ENCODE results near the gene ZNF362. TPM values are rescaled to one million over a fixed set of nuclear protein-coding genes. Genes with fewer than 3 reads are reported as not detected.

ZNF362 gene
- total RNA-seq, 2 donors from 2014 or later: 7.9 to 17.9 TPM

- Histone ChIP-seq H3K4me1 (no peaks in the 10 kb centered on the region), H3K27ac (no peak overlapping the region), H3K36me3 (replicated peaks in 1 of 2; ENCODE audit: insufficient read depth in 1 of 2, low read depth in 2 of 2) (no peaks in the 10 kb centered on the region), H3K4me3 (no peak overlapping the region), H3K27me3 (no peaks in the 10 kb centered on the region), H3K9me3 (no peaks in the 10 kb centered on the region)
- DNase-seq (no peak), ATAC-seq (no peak)
- TF ChIP-seq CTCF (IDR thresholded peaks at IDR 0.05): no peak
- no peak for TF ChIP-seq POLR2A (IDR thresholded peaks at IDR 0.05)
- WGBS, 2 donors: 66% methylated on average over 2 of the region's 2 CpGs
- intact Hi-C loops (cut with DNase I): no loop called here
These were observed 34.9 kb upstream of the ZNF362 start for GRCh38 chr1:33221385-33221758.

- DNase-seq: no peak
- no peak for ATAC-seq
- Histone ChIP-seq H3K27ac (no peak overlapping the region), H3K4me3 (no peak overlapping the region), H3K4me1 (no peaks in the 10 kb centered on the region), H3K36me3 (replicated peaks in 1 of 2; ENCODE audit: insufficient read depth in 1 of 2, low read depth in 2 of 2) (no peaks in the 10 kb centered on the region), H3K27me3 (no peaks in the 10 kb centered on the region), H3K9me3 (no peaks in the 10 kb centered on the region)
- 76 to 84% methylated on average over 1 of the region's 1 CpG for WGBS, 2 donors
- TF ChIP-seq POLR2A (IDR thresholded peaks at IDR 0.05) (no peak), CTCF (IDR thresholded peaks at IDR 0.05) (no peak)
- intact Hi-C loops (cut with DNase I): no loop called here
These were observed 33.9 kb upstream of the ZNF362 start for GRCh38 chr1:33222381-33222780.

GRCh38 chr1:33224166-33224707 is 32.1 kb upstream of the ZNF362 start:
- TF ChIP-seq POLR2A (IDR thresholded peaks at IDR 0.05): no peak
- no peak for TF ChIP-seq CTCF (IDR thresholded peaks at IDR 0.05)
- no peak for ATAC-seq
- no peaks in the 10 kb centered on the region for H3K36me3 ChIP-seq (replicated peaks in 1 of 2; ENCODE audit: insufficient read depth in 1 of 2, low read depth in 2 of 2)
- intact Hi-C loops (cut with DNase I): no loop called here
- no peaks in the 10 kb centered on the region for H3K27me3 ChIP-seq
- WGBS, 2 donors: 57 to 61% methylated on average over 2 of the region's 2 CpGs
- no peaks in the 10 kb centered on the region for H3K4me1 ChIP-seq
- no peak overlapping the region for H3K4me3 ChIP-seq
- no peaks in the 10 kb centered on the region for H3K9me3 ChIP-seq
- no peak for DNase-seq
- H3K27ac ChIP-seq: no peak overlapping the region

GRCh38 chr1:33225586-33225985 is 30.7 kb upstream of the ZNF362 start:
- H3K9me3 ChIP-seq: no peaks in the 10 kb centered on the region
- ATAC-seq: no peak
- no peaks in the 10 kb centered on the region for H3K4me1 ChIP-seq
- H3K4me3 ChIP-seq: no peak overlapping the region
- intact Hi-C loops (cut with DNase I): no loop called here
- TF ChIP-seq POLR2A (IDR thresholded peaks at IDR 0.05) (no peak), CTCF (IDR thresholded peaks at IDR 0.05) (no peak)
- whole genome bisulfite sequencing, 2 donors: 36 to 53% methylated on average over 1 of the region's 1 CpG
- DNase-seq: no peak
- no peaks in the 10 kb centered on the region for H3K36me3 ChIP-seq (replicated peaks in 1 of 2; ENCODE audit: insufficient read depth in 1 of 2, low read depth in 2 of 2)
- H3K27me3 ChIP-seq: no peaks in the 10 kb centered on the region
- peak overlapping the region in 1 of 4 donors; percentile 13 for H3K27ac ChIP-seq

GRCh38 chr1:33228935-33229487 is 27.3 kb upstream of the ZNF362 start:
- Histone ChIP-seq H3K4me3 (no peak overlapping the region), H3K36me3 (replicated peaks in 1 of 2; ENCODE audit: insufficient read depth in 1 of 2, low read depth in 2 of 2) (no peaks in the 10 kb centered on the region), H3K4me1 (no peaks in the 10 kb centered on the region), H3K9me3 (no peaks in the 10 kb centered on the region), H3K27me3 (no peaks in the 10 kb centered on the region), H3K27ac (no peak overlapping the region)
- DNase-seq: peak in 3 of 4 donors; percentile 24 to 42 (median 26)
- ATAC-seq: no peak
- TF ChIP-seq CTCF (IDR thresholded peaks at IDR 0.05) (no peak), POLR2A (IDR thresholded peaks at IDR 0.05) (no peak)
- 39 to 45% methylated on average over 5 of the region's 5 CpGs for WGBS, 2 donors
- intact Hi-C loops (cut with DNase I): no loop called here
